NCI-H1694 treated with DMSO at 0.1 percent for 48 hours (cell line): ENCODE measurements around the gene IL23R.

ENCODE experiments used
- DNase-seq: peaks from one replicate; lab custom pipeline; 2025; lab: John Stamatoyannopoulos, UW

IL23R gene

GRCh38 chr1:67239738-67240137 lies 73.5 kb downstream of the IL23R start:
- no peak for DNase-seq

- DNase-seq, result no peak
Measured at GRCh38 chr1:67241200-67241746, 75.0 kb downstream of the IL23R start.

- no peak for DNase-seq
Measured at GRCh38 chr1:67242016-67242415, 75.8 kb downstream of the IL23R start.

- no peak for DNase-seq
Measured at GRCh38 chr1:67250051-67250653, 83.9 kb downstream of the IL23R start.

GRCh38 chr1:67256291-67257172 lies 90.3 kb downstream of the IL23R start:
- no peak for DNase-seq

GRCh38 chr1:67257173-67257535 lies 90.9 kb downstream of the IL23R start:
- DNase-seq, result no peak

- DNase-seq, result no peak
Measured at GRCh38 chr1:67261680-67262079, 95.4 kb downstream of the IL23R start.

- DNase-seq, result no peak
Measured at GRCh38 chr1:67262735-67263134, 96.5 kb downstream of the IL23R start.

GRCh38 chr1:67264152-67264551 lies 97.9 kb downstream of the IL23R start:
- no peak for DNase-seq

GRCh38 chr1:67264899-67265298 lies 98.6 kb downstream of the IL23R start:
- no peak for DNase-seq

- DNase-seq, result no peak
Measured at GRCh38 chr1:67269061-67269460, 102.8 kb downstream of the IL23R start.

GRCh38 chr1:67270541-67270940 lies 104.3 kb downstream of the IL23R start:
- DNase-seq, result no peak

GRCh38 chr1:67273591-67273990 lies 107.3 kb downstream of the IL23R start:
- DNase-seq, result no peak

GRCh38 chr1:67274623-67275325 lies 108.5 kb downstream of the IL23R start:
- DNase-seq, result no peak

GRCh38 chr1:67280696-67281095 lies 114.4 kb downstream of the IL23R start:
- no peak for DNase-seq

GRCh38 chr1:67281244-67281643 lies 115.0 kb downstream of the IL23R start:
- no peak for DNase-seq

GRCh38 chr1:67285780-67286488 lies 119.7 kb downstream of the IL23R start:
- no peak for DNase-seq

GRCh38 chr1:67290236-67290635 lies 124.0 kb downstream of the IL23R start:
- DNase-seq, result no peak

GRCh38 chr1:67294836-67295617 lies 128.8 kb downstream of the IL23R start:
- DNase-seq, result no peak

GRCh38 chr1:67298762-67299161 lies 132.5 kb downstream of the IL23R start:
- DNase-seq, result no peak

GRCh38 chr1:67299296-67299695 lies 133.0 kb downstream of the IL23R start:
- no peak for DNase-seq
